ENCODE measurements around the gene KCNH2.

DNA sequence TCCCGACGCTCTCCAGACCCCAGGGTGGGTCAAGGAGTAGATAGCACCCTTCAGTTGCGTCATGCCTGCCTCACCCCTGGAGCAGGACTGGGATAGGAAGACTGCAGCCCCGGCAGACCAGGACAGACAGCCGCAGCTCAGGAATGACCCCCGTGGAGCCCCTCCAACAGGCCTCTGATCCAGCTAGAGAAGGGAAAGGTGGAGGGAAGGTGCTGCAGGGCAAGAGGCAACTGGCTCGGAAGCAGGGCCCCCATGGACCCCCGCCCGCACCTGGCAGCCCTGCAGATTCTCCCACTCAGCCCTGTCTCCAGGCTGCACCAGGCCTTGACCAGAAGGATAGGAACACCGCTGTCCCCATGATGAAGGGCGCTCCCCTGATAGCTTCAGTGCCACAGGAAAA, 7.7 kb downstream of the KCNH2 start:
- TF ChIP-seq CTCF (IDR thresholded peaks at IDR 0.05) (no peak), POLR2A (IDR thresholded peaks at IDR 0.05) (no peak)
